Astrocyte (in vitro differentiated cells and primary cell): ENCODE data around the gene PRR36. TPM values are rescaled to one million over a fixed set of nuclear protein-coding genes. Genes with fewer than 3 reads are reported as not detected.

ENCODE experiments used
- DNase-seq: peaks from one replicate; pipeline ENCODE4 v3.0.0-alpha.2; 2010; ENCODE audit warnings: low read depth
- FAIRE-seq: peaks from 2 replicates; lab custom pipeline; 2011; peaks lifted over from hg19 to GRCh38; lab: Jason Lieb, UNC
- H2AFZ ChIP-seq: 2 replicates; pipeline ENCODE4 v1.6.0; 2012; ENCODE audit warnings: low read depth, low read length, inconsistent platforms
- H3K27ac ChIP-seq: 2 replicates; pipeline ENCODE4 v1.5.1; 2011; ENCODE audit warnings: low read depth, low read length, inconsistent platforms
- H3K27me3 ChIP-seq: 2 replicates; pipeline ENCODE4 v1.6.0; 2011; ENCODE audit warnings: low read length, inconsistent platforms; ENCODE audit not compliant: insufficient read depth
- H3K36me3 ChIP-seq: 2 replicates; pipeline ENCODE4 v1.5.1; 2011; ENCODE audit warnings: low read length, inconsistent platforms; ENCODE audit not compliant: insufficient read depth
- H3K4me1 ChIP-seq: 2 replicates; pipeline ENCODE4 v1.5.1; 2011; ENCODE audit warnings: low read length, inconsistent platforms; ENCODE audit not compliant: insufficient read depth
- H3K4me2 ChIP-seq: 2 replicates; pipeline ENCODE4 v1.6.0; 2012; ENCODE audit warnings: low read length, inconsistent platforms
- H3K4me3 ChIP-seq: 2 replicates; pipeline ENCODE4 v1.5.1; 2011; ENCODE audit warnings: low read depth, mild to moderate bottlenecking, low read length, inconsistent platforms; ENCODE audit not compliant: insufficient read depth
- H3K79me2 ChIP-seq: 2 replicates; pipeline ENCODE4 v1.6.0; 2012; ENCODE audit warnings: mild to moderate bottlenecking, low read length, inconsistent platforms; ENCODE audit not compliant: insufficient read depth
- H3K9ac ChIP-seq: 2 replicates; pipeline ENCODE4 v1.6.0; 2012; ENCODE audit warnings: mild to moderate bottlenecking, low read length, inconsistent platforms
- H3K9me3 ChIP-seq: 2 replicates; pipeline ENCODE4 v1.5.1; 2012; ENCODE audit warnings: low read depth, mild to moderate bottlenecking, low read length, inconsistent platforms; ENCODE audit not compliant: insufficient read depth
- H4K20me1 ChIP-seq: 2 replicates; pipeline ENCODE4 v1.6.0; 2012; ENCODE audit warnings: low read length, inconsistent platforms; ENCODE audit not compliant: insufficient read depth
- H3K27ac Mint-ChIP-seq: one replicate; pipeline ENCODE4 v1.8.0; 2021; ENCODE audit warnings: mild to moderate bottlenecking, mixed read lengths; ENCODE audit not compliant: unreplicated experiment
- H3K27me3 Mint-ChIP-seq: one replicate; pipeline ENCODE4 v1.8.0; 2021; ENCODE audit warnings: low read depth, mixed read lengths; ENCODE audit not compliant: unreplicated experiment
- H3K36me3 Mint-ChIP-seq: one replicate; pipeline ENCODE4 v1.8.0; 2021; ENCODE audit warnings: low read depth, mixed read lengths; ENCODE audit not compliant: unreplicated experiment
- H3K4me1 Mint-ChIP-seq: one replicate; pipeline ENCODE4 v1.8.0; 2021; ENCODE audit warnings: low read depth, mixed read lengths; ENCODE audit not compliant: unreplicated experiment
- H3K4me3 Mint-ChIP-seq: one replicate; pipeline ENCODE4 v1.8.0; 2021; ENCODE audit warnings: mild to moderate bottlenecking, moderate library complexity, mixed read lengths; ENCODE audit not compliant: unreplicated experiment
- H3K9me3 Mint-ChIP-seq: one replicate; pipeline ENCODE4 v1.8.0; 2021; ENCODE audit warnings: mild to moderate bottlenecking, mixed read lengths; ENCODE audit not compliant: unreplicated experiment
- CTCF ChIP-seq: IDR thresholded peaks from 2 replicates; pipeline ENCODE4 v1.5.1; 2011; ENCODE audit warnings: low read depth, mild to moderate bottlenecking, inconsistent platforms, low read length, moderate library complexity; ENCODE audit not compliant: insufficient read depth
- EZH2 ChIP-seq: IDR thresholded peaks from 2 replicates; pipeline ENCODE4 v1.6.1; 2012; ENCODE audit warnings: mild to moderate bottlenecking, low read length, inconsistent platforms; ENCODE audit not compliant: insufficient read depth
- total RNA-seq: library from RNA; stranded (reverse); gene quantifications from 2 replicates; pipeline ENCODE4 v1.2.1, GENCODE V29; 2021

Gene PRR36
- total RNA-seq, 1 donor from 2014 or later = 1.3 TPM

- Histone ChIP-seq H3K9me3 (no peaks in the 10 kb centered on the region), H3K27me3 (peaks cover 2% of the 10 kb centered on the region), H3K9ac (peak overlapping the region; percentile 75), H3K36me3 (no peaks in the 10 kb centered on the region), H3K4me1 (peaks cover 11% of the 10 kb centered on the region), H3K4me2 (peak overlapping the region; percentile 84), H3K27ac (no peak overlapping the region), H4K20me1 (peaks cover 36% of the 10 kb centered on the region), H2AFZ (no peak overlapping the region), H3K79me2 (peaks cover 13% of the 10 kb centered on the region), H3K4me3 (peak overlapping the region; percentile 44)
- Mint-ChIP-seq H3K4me3 (peak overlapping the region; percentile 87), H3K36me3 (no peaks in the 10 kb centered on the region), H3K27me3 (peaks cover 16% of the 10 kb centered on the region), H3K27ac (no peak overlapping the region), H3K9me3 (no peaks in the 10 kb centered on the region), H3K4me1 (peaks cover 14% of the 10 kb centered on the region)
- DNase-seq = no peak
- no peak for FAIRE-seq
- TF ChIP-seq EZH2 (no peak), CTCF (no peak)
These were observed 43.4 kb downstream of the PRR36 start for GRCh38 chr19:7830823-7831222.

DNA sequence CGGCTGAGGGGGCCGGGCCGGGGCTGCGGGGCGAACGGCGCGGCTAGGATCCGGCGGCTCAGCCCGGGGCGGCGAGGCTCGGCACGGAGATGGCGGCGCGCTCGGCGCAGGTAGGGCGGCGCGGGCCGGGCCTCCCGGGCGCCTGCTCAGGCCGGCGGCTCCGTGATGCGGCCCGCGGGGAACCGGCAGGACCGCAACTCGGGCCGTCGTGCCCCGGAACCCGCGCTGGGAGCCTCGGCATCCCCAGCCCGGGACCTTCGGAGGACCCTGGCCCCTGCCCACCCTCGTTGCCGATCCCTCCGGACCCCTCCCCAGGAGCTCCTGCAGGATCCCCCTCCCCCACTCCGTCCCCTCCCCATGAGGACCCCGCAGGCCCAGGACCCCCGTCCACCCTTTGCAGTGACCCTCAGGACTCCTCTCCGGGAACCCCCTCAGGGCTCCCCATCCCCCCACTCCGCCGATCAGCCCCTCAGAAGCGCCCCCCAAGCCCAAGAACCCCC, 43.9 kb downstream of the PRR36 start:
- Histone ChIP-seq H4K20me1 (peaks cover 36% of the 10 kb centered on the region), H3K9me3 (no peaks in the 10 kb centered on the region), H2AFZ (no peak overlapping the region), H3K9ac (peak overlapping the region; percentile 75), H3K79me2 (peaks cover 8% of the 10 kb centered on the region), H3K27me3 (peaks cover 2% of the 10 kb centered on the region), H3K4me1 (peaks cover 11% of the 10 kb centered on the region), H3K36me3 (no peaks in the 10 kb centered on the region), H3K4me3 (peak overlapping the region; percentile 44), H3K27ac (no peak overlapping the region), H3K4me2 (peak overlapping the region; percentile 84)
- H3K4me3 Mint-ChIP-seq = peak overlapping the region; percentile 87
- H3K4me1 Mint-ChIP-seq = peaks cover 14% of the 10 kb centered on the region
- no peak for TF ChIP-seq EZH2
- H3K27ac Mint-ChIP-seq = no peak overlapping the region
- H3K9me3 Mint-ChIP-seq = no peaks in the 10 kb centered on the region
- no peaks in the 10 kb centered on the region for H3K36me3 Mint-ChIP-seq
- H3K27me3 Mint-ChIP-seq = peaks cover 18% of the 10 kb centered on the region
- DNase-seq = no peak
- FAIRE-seq = no peak

GRCh38 chr19:7829561-7830271, 44.5 kb downstream of the PRR36 start, which contains the start of gene EVI5L:
Gene EVI5L, plus strand, starts transcription at chr19:7830218. Its CDS starts 16,325 bp downstream, at chr19:7846543.
- Histone ChIP-seq H3K79me2 (peaks cover 6% of the 10 kb centered on the region), H3K4me2 (peak within 1 kb of the TSS; percentile 84), H3K4me3 (peak within 1 kb of the TSS; percentile 44), H3K4me1 (peaks cover 11% of the 10 kb centered on the region), H3K27me3 (peaks cover 2% of the 10 kb centered on the region), H3K9ac (peak within 1 kb of the TSS; percentile 75), H4K20me1 (peaks cover 35% of the 10 kb centered on the region), H2AFZ (peak within 1 kb of the TSS; percentile 76), H3K36me3 (no peaks in the 10 kb centered on the region), H3K27ac (peak within 1 kb of the TSS; percentile 7), H3K9me3 (no peaks in the 10 kb centered on the region)
- DNase-seq (peak; percentile 100), FAIRE-seq (peak; percentile 97)
- peak within 1 kb of the TSS; percentile 87 for H3K4me3 Mint-ChIP-seq
- H3K36me3 Mint-ChIP-seq = no peaks in the 10 kb centered on the region
- peak within 1 kb of the TSS; percentile 81 for H3K27ac Mint-ChIP-seq
- TF ChIP-seq CTCF (no peak), EZH2 (no peak)
- H3K9me3 Mint-ChIP-seq = no peaks in the 10 kb centered on the region
- peaks cover 18% of the 10 kb centered on the region for H3K27me3 Mint-ChIP-seq
- H3K4me1 Mint-ChIP-seq = peaks cover 14% of the 10 kb centered on the region
